Thyroid gland (tissue), 4 donors: ENCODE measurements around the gene ACSM4.

Experiments used
- CTCF ChIP-seq, 6 experiments: fragments of 200-600 bp in 3 of 6; fragments of 450-650 bp in 3 of 6; sonication (generic) in 3 of 6; IDR thresholded peaks; one replicate each; pipeline ENCODE4 v1.5.1; 2016 to 2019; ENCODE audit warnings: antibody characterized with exemption in 6 of 6, mild to moderate bottlenecking in 2 of 6, inconsistent platforms in 1 of 6, moderate library complexity in 1 of 6
- POLR2A ChIP-seq, 2 donors: fragments of 450-650 bp; IDR thresholded peaks; one replicate each; pipeline ENCODE4 v1.6.1; 2017; ENCODE audit warnings: antibody characterized with exemption in 2 of 2, mild to moderate bottlenecking in 2 of 2, moderate library complexity in 1 of 2

- TF ChIP-seq CTCF (IDR thresholded peaks at IDR 0.05): no peak
- no peak for TF ChIP-seq POLR2A (IDR thresholded peaks at IDR 0.05)
Observed at GRCh38 chr12:7361265-7361664, 57.4 kb downstream of the ACSM4 start.
